DMS53 treated with DMSO at 0.1 percent for 48 hours (cell line): ENCODE measurements around the gene PBX1.
A peak's percentile ranks its signal among the peaks of the same experiment; 100 is the strongest.
"Not testable (repeated sequence)": the region's sequence is repeated elsewhere in the genome, so short reads cannot be mapped to it uniquely, and the experiment has no call there.

Experiments used
- DNase-seq: peaks from one replicate; lab custom pipeline; 2025; ENCODE audit not compliant: unreplicated experiment; lab: John Stamatoyannopoulos, UW

Gene PBX1

DNA sequence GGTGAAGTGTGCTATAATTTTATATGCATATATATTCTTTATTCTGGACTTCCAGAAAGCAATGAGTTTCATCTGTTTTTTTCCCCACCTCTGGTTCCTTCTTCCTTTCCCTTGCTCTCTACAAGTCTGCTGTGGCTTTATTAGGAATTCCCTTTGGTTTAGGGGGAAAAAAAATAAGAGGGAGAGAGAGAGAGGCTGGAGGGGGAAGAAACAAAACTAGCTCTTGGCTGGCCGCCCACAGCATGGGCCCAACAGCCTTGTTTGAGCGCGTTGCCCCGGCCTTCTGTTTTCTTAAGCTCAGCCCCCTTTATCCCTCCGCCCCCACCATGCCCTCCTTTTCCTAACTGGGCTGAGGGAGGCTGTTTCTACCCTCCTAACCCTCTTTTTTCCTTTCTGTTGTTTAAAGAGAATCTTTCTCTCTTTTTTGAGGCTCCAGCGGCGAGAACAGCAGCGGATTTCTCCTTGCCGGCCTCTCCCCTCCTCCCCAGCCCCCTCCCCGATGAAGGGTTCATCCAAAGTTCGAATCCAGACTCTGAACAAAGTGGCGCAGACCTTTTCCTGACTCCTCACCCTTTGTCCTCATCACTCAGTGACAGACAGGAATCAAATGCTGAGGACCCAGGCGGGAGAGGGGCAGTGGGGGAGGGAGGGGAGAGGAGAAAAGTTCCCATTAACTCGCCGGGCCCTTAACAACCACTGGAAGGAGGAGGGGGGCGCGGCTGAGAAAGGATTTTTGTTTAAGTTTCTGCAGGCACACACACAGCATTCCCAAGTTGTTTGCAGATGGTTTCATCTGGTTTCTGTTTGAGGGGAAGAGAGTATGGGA is 29.7 kb downstream of the PBX1 start:
- no peak for DNase-seq

DNA sequence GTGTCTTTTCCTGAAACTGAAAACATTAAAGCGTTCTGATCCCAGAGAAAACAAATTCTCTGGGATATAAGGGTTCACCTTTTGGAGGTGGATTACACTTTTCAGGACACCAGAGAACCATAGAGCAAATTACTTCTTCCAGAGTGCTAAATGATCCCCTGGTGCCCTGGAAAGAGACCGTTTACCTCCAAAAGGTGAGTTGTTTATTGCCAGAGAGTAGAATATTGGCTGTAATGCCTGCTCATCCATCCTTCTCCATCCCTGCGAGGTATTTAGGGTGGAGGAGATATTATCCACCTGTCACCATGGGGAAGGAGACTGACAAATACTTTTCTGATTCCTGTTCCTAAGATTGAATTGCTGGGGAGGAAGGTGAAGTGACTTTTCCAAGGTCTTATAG is 30.4 kb downstream of the PBX1 start:
- no peak for DNase-seq

DNA sequence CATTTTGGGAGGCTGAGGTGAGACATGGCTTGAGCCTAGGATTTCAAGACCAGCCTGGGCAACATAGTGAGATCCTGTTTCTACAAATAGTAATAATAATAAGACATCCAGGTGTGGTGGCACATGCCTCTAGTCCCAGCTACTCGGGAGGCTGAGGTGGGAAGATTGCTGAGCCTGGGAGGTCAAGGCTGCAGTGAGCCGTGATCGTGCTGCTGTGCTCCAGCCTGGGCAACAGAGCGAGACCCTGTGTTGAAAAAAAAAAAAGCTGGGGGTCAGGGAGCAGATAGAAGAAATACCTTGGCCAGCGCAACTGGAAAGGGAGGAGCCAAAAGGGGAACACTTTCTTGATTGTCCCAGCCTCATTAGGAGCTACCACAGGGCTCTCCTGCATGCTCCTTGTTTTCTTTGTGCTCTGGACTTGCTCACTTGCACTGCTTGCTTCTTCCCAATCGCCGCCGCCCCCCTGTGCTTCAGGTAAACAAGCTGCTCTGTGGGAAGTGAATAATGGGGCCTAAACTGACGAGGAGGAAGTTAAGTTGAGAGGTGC is 31.1 kb downstream of the PBX1 start:
- no peak for DNase-seq

DNA sequence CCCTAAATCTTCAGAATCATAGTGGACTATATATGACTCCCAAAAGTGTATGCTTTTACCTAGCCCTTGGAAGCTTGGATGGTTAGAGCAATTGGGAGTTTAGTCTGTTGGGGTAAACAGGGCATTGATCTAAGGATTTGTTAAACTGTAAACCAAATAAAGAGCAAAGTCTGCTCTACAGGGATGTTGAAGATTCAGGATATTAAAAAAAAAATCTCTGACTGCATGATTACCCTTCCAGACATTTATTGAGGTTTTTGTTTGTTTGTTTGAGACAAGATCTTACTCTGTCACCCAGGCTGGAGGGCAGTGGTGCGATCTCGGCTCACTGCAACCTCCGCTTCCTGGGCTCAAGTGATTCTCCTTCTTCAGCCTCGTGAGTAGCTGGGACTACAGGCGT is 31.6 kb downstream of the PBX1 start:
- no peak for DNase-seq

DNA sequence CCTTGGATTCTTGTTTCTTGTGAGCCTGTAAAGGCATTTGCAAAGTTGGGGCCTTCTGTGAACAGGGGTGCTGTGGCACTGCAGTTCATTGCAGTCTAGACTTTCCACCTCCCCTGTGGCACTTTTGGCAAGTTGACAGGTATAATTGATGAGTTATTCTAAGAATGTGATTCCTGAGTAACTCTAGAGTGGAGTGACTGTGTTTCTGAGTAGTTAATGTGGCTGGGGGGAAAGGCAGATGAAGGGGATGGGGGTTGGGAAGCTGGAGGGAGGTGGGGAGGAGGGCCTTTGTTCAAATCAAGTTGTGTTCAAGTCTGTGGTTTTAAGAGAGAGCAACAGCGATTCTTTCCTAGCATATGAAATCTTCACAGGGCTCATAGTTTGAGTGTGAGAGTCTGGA is 32.9 kb downstream of the PBX1 start:
- DNase-seq: no peak

DNA sequence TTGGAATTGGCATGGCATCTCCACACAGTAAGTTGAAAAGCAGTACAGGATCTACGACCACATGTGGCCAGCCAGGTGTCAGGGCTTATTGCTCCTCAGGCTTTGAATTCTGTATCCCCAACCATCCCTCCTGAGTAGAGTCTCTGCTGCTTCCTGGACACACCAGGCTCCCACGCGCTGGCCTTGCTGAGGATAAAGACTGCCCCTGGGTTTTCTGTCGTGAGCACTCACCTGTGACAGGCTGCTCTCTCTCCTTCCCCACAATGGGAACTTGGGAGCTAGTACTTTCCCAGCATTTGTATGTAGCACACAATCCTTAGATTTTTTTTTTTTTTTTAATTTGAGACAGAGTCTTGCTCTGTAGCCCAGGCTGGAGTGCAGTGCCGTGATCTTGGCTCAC is 33.6 kb downstream of the PBX1 start:
- DNase-seq: no peak

DNA sequence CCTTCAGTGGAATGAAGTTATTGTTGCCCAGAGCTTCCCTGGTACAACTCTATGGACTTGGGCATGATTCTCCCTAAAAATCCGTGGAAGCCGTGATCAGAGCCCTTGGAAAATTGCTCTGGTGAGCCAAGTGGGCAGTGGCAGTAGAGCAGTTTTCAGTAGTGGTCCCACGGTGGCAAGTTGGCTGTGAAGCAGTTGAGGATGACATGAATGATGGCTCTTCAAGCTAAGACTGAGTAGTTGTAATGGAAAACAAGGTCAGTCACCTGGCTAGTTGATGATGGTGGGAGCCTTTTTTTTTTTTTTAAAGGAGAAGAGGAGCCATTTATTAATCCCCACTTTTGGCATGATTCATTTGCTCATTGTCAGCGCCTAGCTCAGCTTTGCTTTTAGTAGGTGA is 36.2 kb downstream of the PBX1 start:
- DNase-seq: no peak

DNA sequence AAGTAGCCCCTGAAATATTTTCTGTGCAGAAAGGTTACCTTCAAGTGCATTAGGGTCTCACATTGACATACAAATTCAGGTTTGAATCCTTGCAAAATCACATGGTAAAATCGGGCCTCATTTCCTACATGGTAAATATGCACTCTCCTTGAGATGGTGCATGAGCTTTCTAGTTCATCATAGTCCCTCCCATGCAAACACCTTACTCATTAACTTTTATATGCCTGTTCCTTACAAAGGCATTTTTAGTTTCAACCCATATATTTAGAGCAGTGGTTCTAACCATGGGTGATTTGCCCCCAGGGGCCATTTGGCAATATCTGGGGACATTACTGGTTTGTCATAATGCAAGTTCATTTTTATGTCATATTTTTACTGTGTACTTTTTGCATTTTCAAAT is 37.2 kb downstream of the PBX1 start:
- DNase-seq: no peak

DNA sequence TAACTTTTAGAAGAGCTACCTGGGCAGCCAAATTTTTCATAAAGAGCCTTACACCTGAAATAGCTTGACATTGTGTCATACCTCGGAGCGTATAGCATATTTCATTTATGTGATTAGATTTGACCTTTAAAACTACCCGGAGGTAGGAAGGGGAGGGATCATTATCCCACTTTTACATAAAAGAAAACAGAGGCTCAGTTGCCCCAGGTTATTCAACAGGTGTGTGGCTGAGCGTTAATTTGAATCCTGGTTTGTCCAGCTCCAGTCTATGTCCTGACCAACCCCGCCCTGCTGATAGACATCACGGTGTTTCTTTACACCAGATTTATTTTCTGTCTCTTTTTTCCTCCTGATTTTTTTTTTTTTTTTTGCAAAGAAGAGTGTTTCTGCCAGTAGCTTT is 39.7 kb downstream of the PBX1 start:
- no peak for DNase-seq

DNA sequence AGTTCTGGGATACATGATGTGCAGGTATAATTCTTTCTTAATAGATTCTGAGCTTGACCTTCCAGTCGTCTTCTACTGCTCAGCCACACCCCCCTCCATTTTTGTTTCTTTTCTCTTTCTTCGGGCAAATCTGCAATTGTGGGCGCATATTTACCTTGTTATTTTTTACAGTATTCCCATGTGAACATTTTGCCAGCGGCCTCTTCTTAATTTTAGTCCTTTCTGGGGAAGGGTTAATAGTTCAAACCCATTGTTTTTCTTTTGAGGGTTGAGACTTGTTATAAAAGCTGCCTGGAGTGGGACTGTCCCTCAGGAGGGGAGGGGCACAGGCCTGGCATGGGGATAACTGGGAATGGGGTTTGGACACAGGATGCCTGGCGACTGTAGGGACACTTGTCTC is 40.3 kb downstream of the PBX1 start:
- DNase-seq: no peak

DNA sequence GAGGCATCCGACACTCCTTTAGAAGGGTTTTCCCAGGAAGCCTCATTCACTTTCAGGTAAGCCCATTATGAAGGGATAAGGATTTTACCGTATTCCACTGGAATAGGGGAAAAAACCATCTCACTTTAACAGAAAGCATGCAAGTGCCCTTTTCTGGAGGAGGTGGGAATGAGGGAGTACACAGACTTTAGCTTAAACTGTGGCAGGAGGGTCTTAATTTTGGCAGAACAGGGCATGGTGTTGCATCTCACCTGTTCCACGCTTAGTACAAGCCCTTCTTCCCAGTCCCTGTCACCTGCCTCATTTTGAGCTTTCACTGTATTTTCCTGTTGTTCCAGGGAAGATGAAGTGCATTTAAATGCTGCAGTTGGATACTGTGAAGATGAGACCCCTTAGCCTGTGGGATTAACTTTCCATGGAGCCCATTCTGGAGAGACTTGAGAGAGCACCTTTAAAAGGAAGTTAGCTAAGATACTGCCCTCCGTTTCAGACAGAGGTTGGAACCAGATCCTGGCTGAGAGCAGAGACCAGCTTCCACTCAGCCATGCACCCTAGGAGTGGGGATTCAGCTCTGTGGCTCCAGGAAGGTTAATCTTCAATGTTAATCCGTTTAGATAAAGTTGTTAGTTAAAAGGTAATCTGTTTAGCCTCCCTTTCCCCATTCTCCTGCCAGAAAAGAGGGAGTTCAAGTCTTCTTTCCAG is 42.6 kb downstream of the PBX1 start:
- no peak for DNase-seq

DNA sequence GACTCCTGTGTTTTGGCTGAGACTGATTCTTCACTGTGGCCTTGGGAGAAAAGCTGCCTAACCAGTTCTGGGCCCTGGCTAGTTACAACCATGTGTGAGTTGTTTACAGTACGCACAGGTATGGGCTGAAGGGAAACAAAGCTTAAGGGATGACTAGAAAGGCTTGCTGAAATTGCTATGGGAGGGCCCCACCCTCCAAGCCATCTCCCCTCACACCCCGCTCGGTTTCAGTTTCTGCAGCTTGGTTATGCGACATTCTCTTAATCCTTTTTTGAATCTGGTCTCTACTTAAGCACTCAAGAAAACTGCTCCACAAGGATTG is 43.1 kb downstream of the PBX1 start:
- peak; percentile 94 for DNase-seq

DNA sequence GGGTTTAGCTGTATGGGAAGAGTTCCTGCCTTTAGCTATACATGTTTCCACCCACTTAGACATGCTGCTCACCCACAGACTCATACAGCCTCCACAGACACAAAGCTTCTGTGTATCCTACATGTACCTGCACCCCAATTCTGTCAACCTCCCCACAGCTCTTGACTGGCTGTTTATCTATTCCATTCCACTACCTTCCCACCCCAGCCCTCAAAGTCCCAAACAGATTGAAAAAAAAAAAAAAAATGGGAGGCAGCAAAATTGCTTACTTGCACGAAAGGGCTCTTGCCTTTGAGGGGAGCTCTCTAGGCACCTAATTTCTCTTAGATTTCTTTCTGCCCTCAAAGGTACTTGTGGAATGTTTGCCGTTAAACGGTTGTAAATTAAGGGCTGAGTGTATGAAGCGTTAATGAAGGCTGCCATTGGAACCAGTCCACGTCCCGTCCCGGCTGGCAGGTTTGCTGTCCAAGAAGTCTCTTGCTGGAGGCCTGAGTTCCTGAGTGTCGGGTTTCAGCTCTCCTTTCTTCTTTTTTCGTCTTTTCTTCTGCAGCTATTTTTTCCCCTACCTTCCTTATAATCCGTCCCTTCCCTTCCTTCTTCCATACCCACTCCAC is 43.6 kb downstream of the PBX1 start:
- peak; percentile 39 for DNase-seq

DNA sequence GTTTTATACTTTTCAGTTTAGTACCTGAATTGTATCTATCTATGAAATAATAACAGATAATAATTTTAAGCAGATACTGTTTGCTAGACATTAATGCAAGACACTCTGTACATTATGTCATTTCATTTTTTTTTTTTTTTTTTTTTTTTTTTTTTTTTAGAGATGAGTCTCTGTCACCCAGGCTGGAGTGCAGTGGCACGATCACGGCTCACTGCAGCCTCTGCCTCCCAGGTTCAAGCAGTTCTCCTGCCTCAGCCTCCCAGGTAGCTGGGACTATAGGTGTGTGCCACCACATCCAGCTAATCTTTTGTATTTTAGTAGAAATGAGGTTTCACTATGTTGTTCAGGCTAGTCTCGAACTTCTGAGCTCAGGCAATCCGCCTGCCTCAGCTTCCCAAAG is 44.8 kb downstream of the PBX1 start:
- not testable (repeated sequence) for DNase-seq

DNA sequence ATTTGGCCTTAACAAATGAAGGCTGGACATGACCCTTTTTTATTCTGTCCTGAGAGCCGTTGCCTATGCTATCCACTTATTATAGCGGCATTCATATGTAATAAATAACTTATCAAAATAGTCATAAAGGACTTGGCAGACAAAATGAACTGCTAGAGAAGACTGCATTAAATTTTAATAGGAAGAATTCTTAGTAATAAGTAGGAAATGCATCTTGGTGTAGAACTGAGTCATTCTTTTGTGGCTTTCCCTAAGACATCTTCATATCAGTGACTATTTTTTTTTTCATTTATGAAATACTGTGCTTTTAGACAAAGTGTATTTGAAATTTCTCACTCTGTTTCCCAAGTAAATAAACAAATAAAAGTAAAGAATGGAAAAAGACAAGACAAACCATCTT is 45.6 kb downstream of the PBX1 start:
- DNase-seq: no peak

DNA sequence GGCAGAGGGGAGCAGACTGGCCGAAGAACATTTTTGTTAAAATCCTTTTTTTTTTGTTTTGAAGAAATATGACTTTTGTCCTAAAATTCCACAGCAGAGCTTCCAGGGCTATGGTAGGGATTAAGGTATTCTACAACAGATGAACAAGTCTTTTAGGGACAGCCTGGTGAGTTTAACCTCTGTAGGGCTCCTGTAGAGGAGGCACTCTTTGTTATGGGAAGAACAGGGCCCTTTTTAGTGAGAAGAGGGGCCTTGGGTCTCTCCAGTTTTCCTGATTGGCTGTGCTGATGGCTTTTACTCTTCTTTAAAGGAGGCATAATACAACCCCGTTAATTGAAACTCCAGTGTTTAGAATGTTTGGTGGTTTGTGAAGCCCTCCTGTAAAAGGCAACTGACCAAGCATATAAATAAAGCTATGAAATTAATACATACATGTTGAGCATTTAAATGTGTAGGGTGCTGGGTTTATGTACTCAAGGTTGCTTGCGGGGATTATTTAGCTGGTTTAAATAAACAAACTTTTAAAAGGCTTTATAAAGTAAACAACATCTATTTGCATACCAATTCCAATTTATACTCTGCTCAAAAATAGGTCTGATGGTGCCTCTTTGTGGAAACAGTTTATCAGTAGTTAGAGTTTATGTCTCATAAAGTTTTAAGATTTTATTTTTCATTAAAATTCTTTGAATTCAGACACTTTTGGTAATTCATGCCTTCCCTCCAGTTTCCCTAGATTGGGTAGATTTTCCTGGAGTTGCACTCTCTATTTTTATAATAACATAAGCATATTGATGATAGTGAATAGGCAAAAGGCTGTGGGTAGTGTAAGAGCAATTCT is 46.5 kb downstream of the PBX1 start:
- peak; percentile 6 for DNase-seq

DNA sequence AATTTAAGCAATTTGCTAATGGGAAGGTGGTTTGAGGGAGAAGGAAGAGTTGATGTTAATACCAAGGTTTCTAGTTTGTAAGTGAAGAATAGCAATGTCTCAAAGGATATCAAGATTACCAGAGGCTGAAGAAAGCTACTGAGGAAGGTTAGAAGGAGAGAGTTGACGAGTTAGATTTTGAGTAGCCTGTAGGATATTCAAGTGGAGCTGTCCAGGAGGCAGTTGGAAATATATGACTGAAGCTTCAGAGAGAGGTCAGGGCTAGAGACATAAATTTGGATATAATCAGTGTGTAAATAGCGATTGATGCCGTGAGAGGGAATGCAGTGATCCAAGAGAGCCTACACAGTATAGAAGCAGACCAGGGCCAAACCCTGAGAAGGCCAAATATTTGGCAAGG is 48.4 kb downstream of the PBX1 start:
- DNase-seq: no peak

DNA sequence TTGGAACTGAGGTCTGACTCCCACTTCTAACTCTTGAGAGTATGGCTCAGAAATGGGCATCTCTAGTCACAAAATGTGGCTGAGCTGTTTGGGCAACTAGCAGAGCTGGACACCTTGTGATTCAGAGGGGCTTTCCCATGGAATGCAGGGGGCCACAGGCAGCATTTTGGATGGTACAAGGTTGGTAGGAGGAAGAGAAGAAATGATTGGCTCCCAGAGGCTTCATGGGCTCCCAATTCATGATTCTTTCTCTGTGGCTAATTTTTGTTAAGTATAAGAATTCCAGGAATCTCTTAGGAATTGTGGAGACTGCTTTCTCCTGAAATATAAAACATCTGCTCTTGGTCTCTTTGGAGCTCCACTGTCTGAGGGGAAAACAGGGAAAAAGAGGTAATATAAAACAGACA is 49.7 kb downstream of the PBX1 start:
- DNase-seq: no peak

DNA sequence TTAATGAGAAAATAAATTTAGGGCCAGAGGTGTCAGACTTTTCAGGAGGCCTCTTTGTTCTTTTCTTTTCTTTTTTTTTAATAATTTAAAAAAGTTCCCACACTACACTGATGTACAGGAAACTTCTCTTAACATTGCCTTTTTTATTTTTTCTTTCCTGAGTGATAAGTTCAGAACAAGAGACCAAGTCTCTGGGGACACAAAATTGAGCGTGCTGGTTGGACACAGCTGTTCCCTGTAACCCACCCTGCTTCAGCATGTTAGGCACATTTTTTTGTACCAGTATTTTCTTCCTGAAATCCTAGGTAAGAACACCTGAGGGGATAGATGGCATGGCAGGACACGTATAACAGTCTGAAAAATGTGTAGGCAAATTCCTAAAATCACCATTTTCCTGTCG is 50.1 kb downstream of the PBX1 start:
- DNase-seq: no peak

DNA sequence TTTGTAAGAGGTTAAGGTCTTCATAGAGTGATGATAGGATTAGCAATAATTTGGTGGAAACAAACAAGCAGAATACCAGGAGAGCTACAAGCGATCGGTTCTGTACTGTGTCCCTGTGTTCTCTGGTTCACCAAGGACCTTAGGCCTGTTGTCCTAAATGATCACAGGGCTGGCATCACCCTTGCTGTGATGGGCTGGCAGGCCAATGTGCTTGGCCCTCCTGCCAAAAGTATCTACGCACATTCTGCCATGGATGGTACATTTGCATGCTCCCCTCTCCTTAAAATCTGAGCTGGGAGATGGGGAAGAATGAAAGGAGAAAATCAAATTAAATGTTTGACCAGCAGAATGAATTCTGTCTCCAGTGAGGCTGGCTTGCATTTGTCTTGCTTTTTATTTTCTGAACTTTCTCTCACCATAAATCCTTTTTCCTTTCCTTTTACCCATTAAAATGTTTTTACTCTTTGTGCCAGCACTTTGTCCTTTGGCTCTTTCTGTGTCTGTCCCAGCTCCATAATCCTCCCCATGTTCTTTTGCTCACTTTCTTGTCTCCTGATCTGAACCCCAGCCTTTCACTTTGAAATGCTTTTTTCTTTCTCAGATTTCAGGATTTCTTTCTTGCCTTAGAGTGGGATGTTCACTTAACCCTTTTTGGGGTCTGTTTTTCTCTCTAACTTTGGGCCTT is 51.7 kb downstream of the PBX1 start:
- DNase-seq: no peak
